Smooth muscle cell (in vitro differentiated cells): ENCODE data around the gene PACS1. TPM values are rescaled to one million over a fixed set of nuclear protein-coding genes. Genes with fewer than 3 reads are reported as not detected.

ENCODE experiments used
- DNase-seq: peaks from one replicate; lab custom pipeline; 2025; ENCODE audit not compliant: unreplicated experiment; lab: John Stamatoyannopoulos, UW
- H2AFZ ChIP-seq: fragments of 200-600 bp; sonication (generic); 2 replicates; pipeline ENCODE4 v1.6.0; 2016; ENCODE audit warnings: antibody characterized with exemption, low read depth, mild to moderate bottlenecking
- H3F3A ChIP-seq: fragments of 200-600 bp; sonication (generic); 2 replicates; pipeline ENCODE4 v1.6.0; 2017; ENCODE audit warnings: antibody characterized with exemption, low read depth
- H3K27ac ChIP-seq: fragments of 200-600 bp; sonication (generic); 2 replicates; pipeline ENCODE4 v1.5.1; 2016; ENCODE audit warnings: low read depth, mild to moderate bottlenecking
- H3K27me3 ChIP-seq: fragments of 200-600 bp; sonication (generic); 2 replicates; pipeline ENCODE4 v1.6.1; 2016; ENCODE audit warnings: low read depth, mild to moderate bottlenecking
- H3K36me3 ChIP-seq: fragments of 200-600 bp; sonication (generic); 2 replicates; pipeline ENCODE4 v1.5.1; 2016; ENCODE audit warnings: low read depth
- H3K4me1 ChIP-seq: fragments of 200-600 bp; sonication (generic); 2 replicates; pipeline ENCODE4 v1.5.1; 2016; ENCODE audit warnings: low read depth
- H3K4me2 ChIP-seq: fragments of 200-600 bp; sonication (generic); 2 replicates; pipeline ENCODE4 v1.6.0; 2016; ENCODE audit warnings: mild to moderate bottlenecking
- H3K4me3 ChIP-seq: fragments of 200-600 bp; sonication (generic); 2 replicates; pipeline ENCODE4 v1.5.1; 2016; ENCODE audit warnings: mild to moderate bottlenecking
- H3K79me2 ChIP-seq: fragments of 200-600 bp; sonication (generic); 2 replicates; pipeline ENCODE4 v1.6.0; 2016; ENCODE audit warnings: low read depth, mild to moderate bottlenecking
- H3K9ac ChIP-seq: fragments of 200-600 bp; sonication (generic); 2 replicates; pipeline ENCODE4 v1.6.0; 2016; ENCODE audit warnings: low read depth
- H3K9me3 ChIP-seq: fragments of 200-600 bp; sonication (generic); replicated peaks from 2 replicates; pipeline ENCODE4 v1.5.1; 2016; ENCODE audit warnings: low read depth
- H4K20me1 ChIP-seq: fragments of 200-600 bp; sonication (generic); 2 replicates; pipeline ENCODE4 v1.6.0; 2016; ENCODE audit warnings: low read depth
- CTCF ChIP-seq: fragments of 200-600 bp; sonication (generic); IDR thresholded peaks from 2 replicates; pipeline ENCODE4 v1.5.1; 2017; ENCODE audit warnings: borderline replicate concordance, mild to moderate bottlenecking, antibody characterized with exemption; ENCODE audit not compliant: insufficient read depth, poor library complexity, severe bottlenecking
- WGBS: methylation state at CpG from one replicate; pipeline ENCODE4 v1.1.7; 2016; ENCODE audit warnings: low lambda C conversion rate; 5-methylcytosine and 5-hydroxymethylcytosine counted together
- polyA plus RNA-seq: library from polyadenylated mRNA; unstranded; fragments of >200 nt; fragmentation: Nextera tagmentation; extraction: Ambion mirVana; gene quantifications from 2 replicates; pipeline ENCODE4 v1.2.1, GENCODE V29; 2016
- total RNA-seq: library from RNA; depleted of rRNA; stranded (reverse); fragments of >200 nt; gene quantifications from 2 replicates; pipeline ENCODE4 v1.2.3, GENCODE V29; 2014

Gene PACS1
- total and polyA plus RNA-seq, 2 experiments from 2014 or later: 87.6 to 140 TPM

DNA sequence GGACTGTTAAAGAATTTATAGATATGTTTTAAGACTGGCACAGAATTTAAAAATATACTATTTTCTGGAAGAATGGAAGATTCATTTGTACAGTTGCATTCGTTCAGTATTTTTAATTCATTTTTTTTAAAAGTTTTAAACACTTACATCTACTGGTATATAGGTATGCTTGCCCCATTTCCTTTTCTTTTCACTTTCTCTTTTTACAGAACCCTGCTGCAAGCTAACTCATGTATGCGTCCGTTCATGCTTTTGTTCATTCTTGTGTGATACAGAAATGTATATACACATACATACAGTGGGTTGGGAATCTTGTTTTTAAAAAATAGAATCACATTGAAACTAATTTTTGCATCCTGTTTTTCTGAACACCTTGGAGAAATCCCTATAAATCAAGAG, 31.0 kb downstream of the PACS1 start:
- H3K4me1 ChIP-seq: peaks cover under 1% of the 10 kb centered on the region
- H3K27me3 ChIP-seq: no peaks in the 10 kb centered on the region
- H3K27ac ChIP-seq: no peak overlapping the region
- H2AFZ ChIP-seq: no peak overlapping the region
- WGBS: 94% methylated on average over 3 of the region's 3 CpGs
- no peaks in the 10 kb centered on the region for H3K9me3 ChIP-seq
- no peak for DNase-seq
- no peaks in the 10 kb centered on the region for H3K36me3 ChIP-seq
- H4K20me1 ChIP-seq: peaks cover 68% of the 10 kb centered on the region
- no peak for TF ChIP-seq CTCF
- no peak overlapping the region for H3K4me3 ChIP-seq
- H3K4me2 ChIP-seq: no peak overlapping the region
- peaks cover 14% of the 10 kb centered on the region for H3F3A ChIP-seq
- H3K79me2 ChIP-seq: peaks cover 100% of the 10 kb centered on the region
- no peak overlapping the region for H3K9ac ChIP-seq

DNA sequence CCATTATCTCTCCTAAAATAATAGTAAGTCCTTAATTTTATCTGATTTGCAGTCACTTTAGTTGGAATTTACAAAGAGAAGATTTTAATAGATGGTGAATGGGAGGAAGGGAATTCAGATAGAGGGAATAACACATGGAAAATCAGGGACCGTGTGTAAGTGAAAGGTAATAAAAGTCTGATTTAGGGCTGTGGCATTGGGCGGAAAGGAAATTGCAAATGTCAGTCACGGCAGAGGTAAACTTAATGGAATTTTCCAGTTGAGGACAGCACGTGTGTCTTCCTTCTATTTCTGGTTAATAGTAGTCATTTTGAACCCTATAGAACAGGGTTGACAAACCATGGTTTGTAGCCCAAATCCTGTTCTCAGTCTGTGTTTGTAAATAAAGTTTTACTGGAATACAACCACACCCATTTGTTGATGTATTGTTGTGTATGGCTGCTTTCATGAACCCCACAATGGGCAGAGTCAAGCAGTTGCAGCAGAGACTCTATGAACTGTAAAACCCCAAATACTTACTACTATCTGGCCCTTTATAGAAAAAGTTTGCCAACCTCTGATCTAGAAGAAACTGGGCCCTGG, 34.1 kb downstream of the PACS1 start:
- DNase-seq: no peak
- no peak for TF ChIP-seq CTCF

DNA sequence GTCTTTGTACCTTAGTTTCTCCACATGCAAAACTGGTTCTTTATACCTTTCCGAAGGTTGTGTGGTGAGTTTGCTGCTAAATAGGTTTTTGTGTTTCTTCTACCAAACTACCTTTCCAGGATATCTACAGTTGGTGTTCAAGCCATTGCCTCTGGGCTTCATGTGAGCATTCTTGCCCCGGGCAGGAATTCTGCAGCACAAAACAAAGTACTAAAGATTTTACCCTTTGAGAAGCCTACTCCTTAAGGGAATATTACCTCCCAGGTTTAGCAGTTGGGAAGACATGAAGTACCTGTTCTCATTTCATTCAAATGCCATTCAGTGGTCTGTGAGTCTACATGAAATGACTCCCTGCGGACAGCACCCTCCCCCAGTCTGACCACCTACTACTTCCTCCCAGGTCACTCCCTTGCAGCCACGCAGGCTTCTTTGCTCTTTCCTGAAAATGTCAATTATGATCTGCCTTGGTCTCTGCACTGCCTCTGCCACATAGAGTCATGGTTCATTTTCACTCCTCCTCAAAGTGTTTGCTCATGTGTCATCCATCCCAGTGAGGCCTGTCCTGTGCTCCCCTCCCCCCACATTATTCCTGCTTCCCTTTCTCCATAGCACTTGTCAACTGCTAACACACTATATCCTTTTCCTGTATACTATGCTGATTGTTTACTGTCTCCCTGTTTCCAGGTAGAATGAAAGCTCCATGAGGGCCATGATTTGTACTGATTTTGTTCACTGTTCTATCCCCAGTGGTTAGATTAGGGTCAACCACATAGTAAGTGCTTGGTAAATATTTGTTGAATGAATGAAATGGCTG, 36.9 kb downstream of the PACS1 start:
- Histone ChIP-seq H3F3A (peaks cover 17% of the 10 kb centered on the region), H3K4me3 (no peak overlapping the region), H2AFZ (no peak overlapping the region), H3K27ac (peak overlapping the region; percentile 60), H3K9ac (no peak overlapping the region), H3K9me3 (no peaks in the 10 kb centered on the region), H3K79me2 (peaks cover 99% of the 10 kb centered on the region), H3K27me3 (no peaks in the 10 kb centered on the region), H3K36me3 (no peaks in the 10 kb centered on the region), H4K20me1 (peaks cover 12% of the 10 kb centered on the region), H3K4me2 (peak overlapping the region; percentile 3), H3K4me1 (peaks cover 9% of the 10 kb centered on the region)
- no peak for TF ChIP-seq CTCF
- 39% methylated on average over 4 of the region's 4 CpGs for WGBS
- no peak for DNase-seq

More for the DNA sequence above, 34.1 kb downstream of the PACS1 start:
- Histone ChIP-seq H3K9me3 (no peaks in the 10 kb centered on the region), H3K4me1 (peaks cover 9% of the 10 kb centered on the region), H3K4me2 (no peak overlapping the region), H3K79me2 (peaks cover 99% of the 10 kb centered on the region), H3F3A (peaks cover 17% of the 10 kb centered on the region), H2AFZ (no peak overlapping the region), H3K4me3 (no peak overlapping the region), H3K9ac (no peak overlapping the region), H3K36me3 (no peaks in the 10 kb centered on the region), H3K27me3 (no peaks in the 10 kb centered on the region), H3K27ac (peak overlapping the region; percentile 60), H4K20me1 (peaks cover 39% of the 10 kb centered on the region)
- WGBS: 66% methylated on average over 4 of the region's 4 CpGs
